GM12892 (cell line): Measurements from ENCODE around the gene SDK1.

Experiments
- POLR2A ChIP-seq: IDR thresholded peaks from 2 replicates; pipeline ENCODE4 v1.6.1; 2011; ENCODE audit warnings: low read depth, low read length, control low read depth
- POLR2AphosphoS5 ChIP-seq: IDR thresholded peaks from 2 replicates; pipeline ENCODE4 v1.6.1; 2011; ENCODE audit warnings: low read depth, low read length, control low read depth
- TAF1 ChIP-seq: IDR thresholded peaks from 2 replicates; pipeline ENCODE4 v1.6.1; 2011; ENCODE audit warnings: low read depth, mild to moderate bottlenecking, control low read depth, low read length, borderline replicate concordance

DNA sequence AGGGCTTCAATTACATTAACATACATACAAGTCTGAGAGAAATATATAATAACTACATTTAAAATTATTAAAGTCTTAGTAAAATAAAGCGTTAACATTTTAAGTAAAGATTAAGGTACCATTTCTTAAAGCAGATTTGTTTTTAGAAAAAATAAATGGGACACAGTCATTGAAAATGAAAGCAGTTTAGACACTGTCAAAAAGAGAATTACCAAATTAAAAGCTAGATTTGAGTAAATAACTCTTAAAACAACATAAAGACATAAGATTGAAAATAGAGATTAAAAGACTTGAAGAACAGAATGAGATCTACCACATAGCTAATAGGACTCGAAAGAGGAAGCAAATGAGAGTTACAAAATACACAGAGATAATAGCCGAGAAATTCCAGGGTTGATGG, 818.8 kb downstream of the SDK1 start:
- TF ChIP-seq POLR2A (no peak), POLR2AphosphoS5 (no peak), TAF1 (no peak)
